Mesendoderm (in vitro differentiated cells): ENCODE data around the gene PRG3.
A peak's percentile ranks its signal among the peaks of the same experiment; 100 is the strongest.

Source experiments
- DNase-seq: peaks from one replicate; pipeline ENCODE4 v3.0.0; 2013
- H2AK5ac ChIP-seq: 2 replicates; pipeline ENCODE4 v1.6.1; 2013; ENCODE audit warnings: low read length, inconsistent platforms
- H2BK120ac ChIP-seq: 2 replicates; pipeline ENCODE4 v1.6.1; 2013; ENCODE audit warnings: low read depth, mild to moderate bottlenecking, low read length, moderate library complexity, mixed read lengths
- H2BK15ac ChIP-seq: replicated peaks from 2 replicates; pipeline ENCODE4 v1.6.1; 2013; ENCODE audit warnings: low read depth, mild to moderate bottlenecking, moderate library complexity
- H2BK5ac ChIP-seq: 2 replicates; pipeline ENCODE4 v1.6.1; 2013; ENCODE audit warnings: low read length, inconsistent platforms
- H3K18ac ChIP-seq: 2 replicates; pipeline ENCODE4 v1.6.1; 2013; ENCODE audit warnings: mild to moderate bottlenecking, low read length, mixed read lengths
- H3K23ac ChIP-seq: one replicate; pipeline ENCODE4 v1.6.1; 2013; ENCODE audit warnings: low read length
- H3K27ac ChIP-seq: 2 replicates; pipeline ENCODE4 v1.5.1; 2013; ENCODE audit warnings: low read depth, mild to moderate bottlenecking, inconsistent platforms, low read length, moderate library complexity
- H3K27me3 ChIP-seq: 2 replicates; pipeline ENCODE4 v1.6.1; 2013; ENCODE audit warnings: low read length, control low read depth, mild to moderate bottlenecking, inconsistent platforms; ENCODE audit not compliant: insufficient read depth, poor library complexity
- H3K36me3 ChIP-seq: 2 replicates; pipeline ENCODE4 v1.6.1; 2013; ENCODE audit warnings: low read length, inconsistent platforms; ENCODE audit not compliant: control insufficient read depth, insufficient read depth
- H3K4ac ChIP-seq: one replicate; pipeline ENCODE4 v1.6.1; 2013; ENCODE audit warnings: low read depth, mild to moderate bottlenecking, low read length, moderate library complexity
- H3K4me1 ChIP-seq: 2 replicates; pipeline ENCODE4 v1.6.1; 2013; ENCODE audit warnings: low read depth, low read length, inconsistent platforms; ENCODE audit not compliant: control insufficient read depth
- H3K4me2 ChIP-seq: 2 replicates; pipeline ENCODE4 v1.6.1; 2013; ENCODE audit warnings: low read length
- H3K4me3 ChIP-seq: 2 replicates; pipeline ENCODE4 v1.5.1; 2013; ENCODE audit warnings: mild to moderate bottlenecking, low read length
- H3K56ac ChIP-seq: one replicate; pipeline ENCODE4 v1.6.1; 2013; ENCODE audit warnings: low read length
- H3K79me1 ChIP-seq: 2 replicates; pipeline ENCODE4 v1.6.1; 2013; ENCODE audit warnings: low read length, inconsistent platforms
- H3K79me2 ChIP-seq: 2 replicates; pipeline ENCODE4 v1.6.1; 2013; ENCODE audit warnings: mild to moderate bottlenecking, low read length; ENCODE audit not compliant: control insufficient read depth, insufficient read depth
- H3K9ac ChIP-seq: 2 replicates; pipeline ENCODE4 v1.6.1; 2013; ENCODE audit warnings: low read length, inconsistent platforms
- H4K5ac ChIP-seq: one replicate; pipeline ENCODE4 v1.6.1; 2013; ENCODE audit warnings: low read length
- H4K8ac ChIP-seq: one replicate; pipeline ENCODE4 v1.6.1; 2013; ENCODE audit warnings: low read depth, mild to moderate bottlenecking, control low read depth, low read length, moderate library complexity
- WGBS: extraction: QIAGEN DNeasy Blood & Tissue Kit; methylation state at CpG from one replicate; pipeline ENCODE4 v1.1.7; 2013; ENCODE audit warnings: low lambda C conversion rate, missing lambda C conversion rate; ENCODE audit not compliant: insufficient coverage; ENCODE audit errors: extremely low coverage; 5-methylcytosine and 5-hydroxymethylcytosine counted together

PRG3 gene

DNA sequence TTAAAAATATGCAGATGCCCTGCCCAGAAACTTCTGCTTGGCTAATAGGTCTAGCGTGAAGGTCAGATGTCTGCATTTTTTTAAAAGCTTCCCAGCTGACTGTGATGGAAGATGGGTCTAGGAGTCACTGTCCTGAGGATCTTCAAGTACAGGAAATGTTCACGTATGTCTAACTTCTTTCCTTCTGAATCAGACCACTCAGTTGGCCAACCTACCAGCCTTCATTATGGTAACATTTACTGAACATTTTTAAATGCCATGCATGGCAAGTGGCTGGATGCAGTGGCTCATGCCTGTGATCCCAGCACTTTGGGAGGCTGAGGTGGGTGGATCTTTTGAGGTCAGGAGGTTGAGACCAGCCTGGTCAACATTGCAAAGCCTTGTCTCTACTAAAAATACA, 10.6 kb upstream of the PRG3 start:
- no peak overlapping the region for H3K23ac ChIP-seq
- H3K4me1 ChIP-seq, result no peaks in the 10 kb centered on the region
- H3K27me3 ChIP-seq, result no peaks in the 10 kb centered on the region
- no peak overlapping the region for H4K8ac ChIP-seq
- no peak overlapping the region for H3K4me2 ChIP-seq
- no peak overlapping the region for H3K18ac ChIP-seq
- H2BK120ac ChIP-seq, result no peak overlapping the region
- DNase-seq, result no peak
- H3K56ac ChIP-seq, result no peak overlapping the region
- H2BK15ac ChIP-seq, result no peak overlapping the region
- H3K79me1 ChIP-seq, result no peaks in the 10 kb centered on the region
- H3K4ac ChIP-seq, result no peak overlapping the region
- H3K36me3 ChIP-seq, result no peaks in the 10 kb centered on the region
- no peak overlapping the region for H4K5ac ChIP-seq
- WGBS, result no CpG with 5 or more reads among the region's 2 CpGs
- no peak overlapping the region for H2AK5ac ChIP-seq
- no peak overlapping the region for H3K4me3 ChIP-seq
- H3K27ac ChIP-seq, result no peak overlapping the region
- H3K79me2 ChIP-seq, result no peaks in the 10 kb centered on the region
- no peak overlapping the region for H3K9ac ChIP-seq
- H2BK5ac ChIP-seq, result no peak overlapping the region

DNA sequence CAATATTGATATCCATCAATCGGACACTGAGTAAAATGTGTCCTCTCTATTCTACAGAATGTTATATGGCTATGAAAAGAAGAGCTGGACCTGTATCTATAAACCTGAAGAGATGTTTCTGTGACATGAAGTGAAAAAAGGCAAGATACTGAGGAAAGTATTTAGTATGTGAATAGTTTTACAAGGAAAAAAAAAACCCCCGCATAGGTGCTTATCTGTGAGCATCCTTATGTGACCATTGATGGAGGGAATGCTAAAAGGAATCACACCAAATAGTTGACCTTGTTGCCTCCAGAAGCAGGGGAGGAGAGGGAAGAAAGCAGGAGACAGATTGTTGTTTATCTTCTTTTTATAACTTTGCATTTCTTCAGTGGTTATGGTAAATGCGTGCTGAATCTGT, 10.2 kb upstream of the PRG3 start:
- Histone ChIP-seq H2BK120ac (no peak overlapping the region), H3K4me3 (no peak overlapping the region), H3K4me2 (no peak overlapping the region), H2AK5ac (no peak overlapping the region), H3K18ac (no peak overlapping the region), H3K9ac (no peak overlapping the region), H3K23ac (no peak overlapping the region), H2BK15ac (no peak overlapping the region), H3K79me2 (no peaks in the 10 kb centered on the region), H3K36me3 (no peaks in the 10 kb centered on the region), H3K79me1 (no peaks in the 10 kb centered on the region), H3K27ac (no peak overlapping the region), H4K5ac (no peak overlapping the region), H3K4ac (no peak overlapping the region), H3K56ac (no peak overlapping the region), H4K8ac (no peak overlapping the region), H2BK5ac (no peak overlapping the region), H3K4me1 (no peaks in the 10 kb centered on the region), H3K27me3 (no peaks in the 10 kb centered on the region)
- WGBS, result no CpG with 5 or more reads among the region's 3 CpGs
- no peak for DNase-seq

DNA sequence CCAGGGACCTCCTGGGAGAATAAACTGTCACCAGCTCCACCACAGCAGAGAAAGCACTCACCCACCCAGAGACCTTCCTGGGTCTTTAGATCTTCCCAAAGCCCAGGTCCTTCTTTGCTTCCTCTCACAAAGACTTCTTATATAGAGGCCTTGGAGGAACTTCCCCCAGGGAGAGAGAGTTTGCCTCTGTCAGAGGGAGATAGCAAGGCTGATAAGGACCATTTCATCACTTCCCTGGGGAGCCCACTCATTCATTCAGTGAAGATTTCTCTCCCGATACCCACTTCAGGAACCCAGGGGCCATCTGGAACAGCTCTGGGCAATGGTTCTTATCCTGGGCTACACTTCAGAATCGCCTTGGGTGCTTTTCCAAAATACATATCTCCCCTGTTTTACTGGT, 9.6 kb upstream of the PRG3 start, which contains the start of gene PRG2:
Gene PRG2 (minus strand): TSS at position 116 of the 400 bp plus-strand sequence. CDS start 706 bp downstream, outside the sequence.
- Histone ChIP-seq H2AK5ac (no peak within 1 kb of the TSS), H3K23ac (no peak within 1 kb of the TSS), H3K4ac (no peak within 1 kb of the TSS), H3K79me2 (no peaks in the 10 kb centered on the region), H4K5ac (no peak within 1 kb of the TSS), H3K79me1 (no peaks in the 10 kb centered on the region), H3K27me3 (no peaks in the 10 kb centered on the region), H2BK5ac (no peak within 1 kb of the TSS), H2BK15ac (no peak within 1 kb of the TSS), H3K27ac (no peak within 1 kb of the TSS), H3K56ac (no peak within 1 kb of the TSS), H3K4me1 (no peaks in the 10 kb centered on the region), H3K18ac (no peak within 1 kb of the TSS), H3K4me3 (no peak within 1 kb of the TSS), H4K8ac (no peak within 1 kb of the TSS), H3K9ac (no peak within 1 kb of the TSS), H2BK120ac (no peak within 1 kb of the TSS), H3K4me2 (no peak within 1 kb of the TSS), H3K36me3 (no peaks in the 10 kb centered on the region)
- WGBS, result no CpG with 5 or more reads among the region's 2 CpGs
- DNase-seq, result peak; percentile 6

DNA sequence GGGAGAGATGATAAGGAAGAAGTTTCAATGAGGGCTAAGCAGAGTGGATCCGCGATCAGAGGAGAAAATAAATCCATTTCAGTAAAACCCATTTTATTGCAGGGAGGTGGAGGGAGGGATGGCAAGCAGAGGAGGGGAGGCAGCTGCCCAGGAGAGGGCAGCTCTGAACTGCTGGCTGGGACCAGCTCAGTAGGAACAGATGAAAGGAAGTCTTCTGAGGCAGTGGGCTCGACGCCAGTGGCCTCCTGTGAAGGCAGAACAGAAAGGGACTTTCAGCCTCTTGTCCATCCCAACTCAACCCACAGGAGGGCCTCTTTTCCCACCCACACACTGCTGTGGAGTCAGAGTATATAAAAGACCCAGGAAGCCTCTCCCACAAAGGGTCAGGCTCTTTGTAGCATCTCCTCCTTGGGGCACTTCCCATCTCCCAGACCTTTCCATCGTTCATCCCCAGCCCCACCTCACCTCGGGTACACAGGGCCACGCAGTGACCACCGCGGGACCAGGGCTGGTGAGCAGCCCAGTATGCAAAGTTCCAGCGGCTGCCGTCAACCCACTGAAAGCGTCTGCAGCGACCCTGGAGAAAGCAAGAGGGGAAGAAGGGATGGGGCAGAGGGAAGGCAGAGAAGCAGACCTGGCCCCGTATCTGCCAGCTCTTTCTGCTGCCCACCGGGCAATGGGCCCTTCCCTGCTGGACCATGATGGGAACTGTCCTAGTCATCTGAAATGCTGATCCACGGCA, 6.5 kb upstream of the PRG3 start:
- H3K23ac ChIP-seq, result no peak overlapping the region
- H2BK5ac ChIP-seq, result no peak overlapping the region
- H2BK15ac ChIP-seq, result no peak overlapping the region
- no peak overlapping the region for H3K18ac ChIP-seq
- no peak overlapping the region for H4K8ac ChIP-seq
- H3K4me1 ChIP-seq, result no peaks in the 10 kb centered on the region
- no peak overlapping the region for H2BK120ac ChIP-seq
- no peak overlapping the region for H3K27ac ChIP-seq
- no peak overlapping the region for H3K4ac ChIP-seq
- no peak overlapping the region for H3K4me3 ChIP-seq
- H3K79me1 ChIP-seq, result no peaks in the 10 kb centered on the region
- no peak overlapping the region for H3K56ac ChIP-seq
- no peak overlapping the region for H4K5ac ChIP-seq
- H3K79me2 ChIP-seq, result no peaks in the 10 kb centered on the region
- H2AK5ac ChIP-seq, result no peak overlapping the region
- no peaks in the 10 kb centered on the region for H3K36me3 ChIP-seq
- WGBS, result no CpG with 5 or more reads among the region's 16 CpGs
- no peak overlapping the region for H3K4me2 ChIP-seq
- no peak overlapping the region for H3K9ac ChIP-seq
- no peaks in the 10 kb centered on the region for H3K27me3 ChIP-seq
- DNase-seq, result no peak

DNA sequence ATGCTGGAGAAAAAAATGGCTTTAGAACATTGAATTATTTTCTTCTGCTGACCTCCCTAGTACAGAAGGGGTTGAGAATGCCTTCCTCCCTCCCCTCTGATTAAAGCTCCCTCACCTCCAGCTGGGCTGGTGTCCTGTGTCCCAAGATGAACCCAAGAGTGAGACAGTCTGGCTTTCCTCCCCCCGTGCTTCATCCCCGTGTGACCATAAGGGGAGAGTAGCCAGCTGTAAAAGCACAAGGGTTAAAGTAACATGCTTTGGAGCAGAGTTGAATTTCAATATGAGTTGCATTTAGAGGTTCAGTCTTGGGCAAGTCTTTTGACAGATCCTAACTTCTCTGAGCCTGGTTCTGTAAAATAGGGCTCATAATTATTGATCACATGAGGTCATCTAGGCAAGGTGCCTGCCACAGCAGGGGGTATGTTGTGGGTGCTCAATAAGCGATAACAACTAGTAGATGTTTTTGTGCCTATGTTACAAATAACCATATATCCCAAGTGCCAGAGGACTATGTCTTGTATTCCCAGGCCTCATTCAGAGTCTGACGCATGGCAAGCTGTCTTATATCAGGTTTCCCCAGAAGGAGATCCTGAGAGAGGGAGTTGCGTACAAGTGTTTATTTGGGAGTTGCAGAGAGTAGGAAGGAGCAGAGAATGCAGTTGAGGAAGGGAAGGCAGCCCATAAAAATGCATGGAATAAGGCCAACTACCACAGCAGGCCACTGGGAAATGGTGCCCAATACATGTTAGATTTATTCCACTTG, 5.4 kb upstream of the PRG3 start:
- no peaks in the 10 kb centered on the region for H3K79me2 ChIP-seq
- no peak overlapping the region for H3K23ac ChIP-seq
- H3K27ac ChIP-seq, result no peak overlapping the region
- H3K4me3 ChIP-seq, result no peak overlapping the region
- no peaks in the 10 kb centered on the region for H3K27me3 ChIP-seq
- H3K18ac ChIP-seq, result no peak overlapping the region
- no peak overlapping the region for H2AK5ac ChIP-seq
- H3K9ac ChIP-seq, result no peak overlapping the region
- no peak overlapping the region for H2BK15ac ChIP-seq
- no peak overlapping the region for H2BK5ac ChIP-seq
- DNase-seq, result no peak
- no peaks in the 10 kb centered on the region for H3K79me1 ChIP-seq
- H4K5ac ChIP-seq, result no peak overlapping the region
- H4K8ac ChIP-seq, result no peak overlapping the region
- no CpG with 5 or more reads among the region's 5 CpGs for WGBS
- H3K4ac ChIP-seq, result no peak overlapping the region
- H2BK120ac ChIP-seq, result no peak overlapping the region
- no peaks in the 10 kb centered on the region for H3K4me1 ChIP-seq
- no peak overlapping the region for H3K56ac ChIP-seq
- H3K4me2 ChIP-seq, result no peak overlapping the region
- no peaks in the 10 kb centered on the region for H3K36me3 ChIP-seq
